Lung (tissue), 12 donors: ENCODE data around the gene FGF1. TPM values are rescaled to one million over a fixed set of nuclear protein-coding genes. Genes with fewer than 3 reads are reported as not detected.

Experiments
- ATAC-seq: fragments of 200-7000 bp; cut with Tn5 transposase; one replicate; pipeline ENCODE4 v1.9.1; 2020; ENCODE audit warnings: moderate number of reproducible peaks; ENCODE audit not compliant: insufficient read depth, low FRiP score
- DNase-seq, 3 donors: peaks; one replicate each; pipeline ENCODE4 v3.0.0-alpha.2; 2013 to 2017
- H3K27ac ChIP-seq, 2 donors: one replicate each; pipeline ENCODE4 v1.5.1; 2013; ENCODE audit warnings: mild to moderate bottlenecking in 2 of 2, moderate library complexity in 2 of 2, control low read depth in 1 of 2, inconsistent platforms in 1 of 2, low read depth in 1 of 2, low read length in 1 of 2
- H3K27me3 ChIP-seq, 3 donors: one replicate each; pipeline ENCODE4 v1.5.1; 2013; ENCODE audit warnings: low read length in 2 of 3; ENCODE audit not compliant: control insufficient read depth in 3 of 3, insufficient read depth in 3 of 3
- H3K36me3 ChIP-seq, 4 donors: one replicate each; pipeline ENCODE4 v1.5.1; 2013; ENCODE audit warnings: low read length in 4 of 4, mild to moderate bottlenecking in 1 of 4, moderate library complexity in 1 of 4; ENCODE audit not compliant: control insufficient read depth in 4 of 4, insufficient read depth in 4 of 4
- H3K4me1 ChIP-seq, 5 donors: one replicate each; pipeline ENCODE4 v1.5.1; 2013; ENCODE audit warnings: low read length in 5 of 5, mild to moderate bottlenecking in 2 of 5, moderate library complexity in 1 of 5; ENCODE audit not compliant: control insufficient read depth in 5 of 5, insufficient read depth in 5 of 5
- H3K4me3 ChIP-seq: one replicate; pipeline ENCODE4 v1.5.1; 2013; ENCODE audit warnings: mild to moderate bottlenecking, control low read depth, moderate library complexity
- H3K9ac ChIP-seq, 2 donors: one replicate each; pipeline ENCODE4 v1.5.1; 2013; ENCODE audit warnings: low read length in 2 of 2, control low read depth in 1 of 2; ENCODE audit not compliant: insufficient read depth in 1 of 2
- H3K9me3 ChIP-seq, 4 donors: one replicate each; pipeline ENCODE4 v1.5.1; 2013; ENCODE audit warnings: low read length in 3 of 4, mild to moderate bottlenecking in 1 of 4, moderate library complexity in 1 of 4; ENCODE audit not compliant: control insufficient read depth in 4 of 4, insufficient read depth in 3 of 4
- WGBS, 2 donors: extraction: QIAGEN DNeasy Blood & Tissue Kit; methylation state at CpG; one replicate each; pipeline ENCODE4 v1.1.7; 2013; 5-methylcytosine and 5-hydroxymethylcytosine counted together
- polyA plus RNA-seq, 2 donors: library from polyadenylated mRNA; stranded (reverse); fragments of 200-250 nt; gene quantifications; one replicate each; pipeline ENCODE4 v1.2.1, GENCODE V29; 2013
- total RNA-seq, 2 donors: library from RNA; depleted of rRNA in 1 of 2; stranded (reverse); fragments of >200 nt in 1 of 2; gene quantifications; one replicate each; pipeline ENCODE4 v1.2.1, GENCODE V29; 2014 to 2021
- TF ChIP-seq, protein P1 (sequence below): IDR thresholded peaks from 2 replicates; pipeline ENCODE4 v1.5.1; 2012; ENCODE audit warnings: mild to moderate bottlenecking; ENCODE audit errors: control extremely low read depth, extremely low read depth
- donor health status: control.
- donor health status: control.
- donor health status: Bipolar disorder and iron deficiency.
- donor health status: healthy.
- donor health status: DM: yes; HTN: yes; CAD: no.

FGF1 gene
- total and polyA plus RNA-seq, 4 donors, result 0.47 to 1.4 (median 1.0) TPM

DNA sequence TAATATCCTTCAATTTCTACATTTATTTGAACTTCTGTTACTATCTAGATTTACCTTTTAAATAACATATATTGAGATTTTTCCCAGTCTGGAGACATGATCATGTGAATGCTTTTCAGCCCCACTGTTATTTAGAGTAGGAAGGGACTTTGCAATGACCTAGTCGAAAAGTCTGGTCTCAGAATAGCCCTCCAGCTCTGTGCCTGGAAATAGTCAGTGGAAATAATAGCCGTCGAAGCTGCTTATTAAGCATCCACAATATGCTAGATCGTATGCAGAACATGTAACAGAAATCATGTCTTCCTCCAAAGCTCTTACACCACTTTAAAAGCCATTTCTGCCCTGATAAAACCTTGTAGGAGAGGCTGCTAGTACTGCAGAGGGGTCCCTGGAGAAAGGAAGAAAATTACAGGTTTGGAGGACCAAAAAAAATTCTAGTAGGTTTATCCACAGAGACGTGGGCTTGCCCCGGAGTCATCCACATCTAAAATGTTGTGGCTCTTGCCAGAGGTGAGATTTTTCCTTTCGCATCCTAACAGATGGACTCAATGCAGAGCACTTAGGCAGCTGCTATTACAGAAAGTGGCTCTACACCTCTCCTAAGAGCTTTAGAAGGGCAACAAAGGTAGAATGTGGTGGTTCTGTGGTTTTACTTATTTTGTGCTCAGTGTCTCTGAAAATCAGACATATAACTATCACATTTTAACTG lies 2.5 kb upstream of the FGF1 start:
- Histone ChIP-seq H3K27me3 (peaks cover 0 to 3% (median 0%) of the 10 kb centered on the region in 3 donors), H3K9me3 (no peaks in the 10 kb centered on the region), H3K27ac (peak overlapping the region in 1 of 2 donors; percentile 59), H3K4me1 (peaks cover 0 to 22% (median 16%) of the 10 kb centered on the region in 5 donors), H3K36me3 (no peaks in the 10 kb centered on the region), H3K4me3 (no peak overlapping the region), H3K9ac (no peak overlapping the region)
- no peak for ATAC-seq
- no peak for DNase-seq
- 89 to 92% methylated on average over 7 of the region's 7 CpGs for WGBS, 2 donors
- TF ChIP-seq, protein P1, sequence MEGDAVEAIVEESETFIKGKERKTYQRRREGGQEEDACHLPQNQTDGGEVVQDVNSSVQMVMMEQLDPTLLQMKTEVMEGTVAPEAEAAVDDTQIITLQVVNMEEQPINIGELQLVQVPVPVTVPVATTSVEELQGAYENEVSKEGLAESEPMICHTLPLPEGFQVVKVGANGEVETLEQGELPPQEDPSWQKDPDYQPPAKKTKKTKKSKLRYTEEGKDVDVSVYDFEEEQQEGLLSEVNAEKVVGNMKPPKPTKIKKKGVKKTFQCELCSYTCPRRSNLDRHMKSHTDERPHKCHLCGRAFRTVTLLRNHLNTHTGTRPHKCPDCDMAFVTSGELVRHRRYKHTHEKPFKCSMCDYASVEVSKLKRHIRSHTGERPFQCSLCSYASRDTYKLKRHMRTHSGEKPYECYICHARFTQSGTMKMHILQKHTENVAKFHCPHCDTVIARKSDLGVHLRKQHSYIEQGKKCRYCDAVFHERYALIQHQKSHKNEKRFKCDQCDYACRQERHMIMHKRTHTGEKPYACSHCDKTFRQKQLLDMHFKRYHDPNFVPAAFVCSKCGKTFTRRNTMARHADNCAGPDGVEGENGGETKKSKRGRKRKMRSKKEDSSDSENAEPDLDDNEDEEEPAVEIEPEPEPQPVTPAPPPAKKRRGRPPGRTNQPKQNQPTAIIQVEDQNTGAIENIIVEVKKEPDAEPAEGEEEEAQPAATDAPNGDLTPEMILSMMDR, result no peak

GRCh38 chr5:142686968-142687367 lies 1.1 kb upstream of the FGF1 start:
- Histone ChIP-seq H3K27ac (no peak overlapping the region), H3K36me3 (no peaks in the 10 kb centered on the region), H3K4me1 (peaks cover 0 to 22% (median 16%) of the 10 kb centered on the region in 5 donors), H3K27me3 (peaks cover 0 to 3% (median 0%) of the 10 kb centered on the region in 3 donors), H3K4me3 (no peak overlapping the region), H3K9ac (no peak overlapping the region), H3K9me3 (no peaks in the 10 kb centered on the region)
- no peak for ATAC-seq
- no peak for DNase-seq
- TF ChIP-seq, protein P1, result no peak
- 88 to 95% methylated on average over 4 of the region's 4 CpGs for WGBS, 2 donors

- Histone ChIP-seq H3K36me3 (no peaks in the 10 kb centered on the region), H3K9ac (no peak overlapping the region), H3K27ac (peak overlapping the region; percentile 8 to 47), H3K27me3 (peaks cover 0 to 3% (median 0%) of the 10 kb centered on the region in 3 donors), H3K4me1 (peaks cover 0 to 22% (median 16%) of the 10 kb centered on the region in 5 donors), H3K9me3 (no peaks in the 10 kb centered on the region), H3K4me3 (no peak overlapping the region)
- TF ChIP-seq, protein P1, result no peak
- DNase-seq (peak; percentile 43 to 50 (median 46)), ATAC-seq (no peak)
- 59 to 72% methylated on average over 11 of the region's 11 CpGs for WGBS, 2 donors
Observed at GRCh38 chr5:142686210-142686734, 382 bp upstream of the FGF1 start.
